Tibial nerve (tissue), 4 donors: ENCODE results near the gene DLD. TPM values are rescaled to one million over a fixed set of nuclear protein-coding genes. Genes with fewer than 3 reads are reported as not detected.
A peak's percentile ranks its signal among the peaks of the same experiment; 100 is the strongest.

Experiments
- DNase-seq, 2 donors: peaks; one replicate each; pipeline ENCODE4 v3.0.0-alpha.2; 2019; ENCODE audit warnings: low spot score in 2 of 2
- H3K27ac ChIP-seq, 4 donors: fragments of 200-600 bp; sonication (generic) in 3 of 4; one replicate each; pipeline ENCODE4 v1.5.1; 2017 to 2019; ENCODE audit warnings: mild to moderate bottlenecking in 1 of 4
- H3K27me3 ChIP-seq, 2 donors: fragments of 200-600 bp; sonication (generic) in 1 of 2; one replicate each; pipeline versions ENCODE4 v1.5.1 to v1.6.0; 2017 to 2019
- H3K36me3 ChIP-seq, 3 donors: fragments of 200-600 bp; sonication (generic); one replicate each; pipeline ENCODE4 v1.5.1; 2018 to 2019
- H3K4me1 ChIP-seq, 4 donors: fragments of 200-600 bp; sonication (generic) in 3 of 4; one replicate each; pipeline ENCODE4 v1.5.1; 2017 to 2019
- H3K4me3 ChIP-seq, 4 donors: fragments of 200-600 bp; sonication (generic) in 3 of 4; one replicate each; pipeline ENCODE4 v1.5.1; 2017 to 2019; ENCODE audit warnings: mild to moderate bottlenecking in 1 of 4, moderate library complexity in 1 of 4
- H3K9me3 ChIP-seq, 4 donors: fragments of 200-600 bp; sonication (generic) in 3 of 4; one replicate each; pipeline ENCODE4 v1.5.1; 2017 to 2019
- CTCF ChIP-seq, 5 experiments: fragments of 200-600 bp in 3 of 5; fragments of 450-650 bp in 2 of 5; sonication (generic) in 3 of 5; IDR thresholded peaks; one replicate each; pipeline ENCODE4 v1.5.1; 2016 to 2019; ENCODE audit warnings: antibody characterized with exemption in 5 of 5, mild to moderate bottlenecking in 3 of 5, moderate library complexity in 2 of 5
- EP300 ChIP-seq, 2 donors: sonication (generic); formaldehyde crosslinking; IDR thresholded peaks; one replicate each; pipeline ENCODE4 v1.6.1; 2017; ENCODE audit warnings: antibody characterized with exemption in 2 of 2, mild to moderate bottlenecking in 1 of 2
- POLR2A ChIP-seq, 2 donors: fragments of 450-650 bp; IDR thresholded peaks; one replicate each; pipeline ENCODE4 v1.6.1; 2017; ENCODE audit warnings: antibody characterized with exemption in 2 of 2, mild to moderate bottlenecking in 2 of 2, moderate library complexity in 2 of 2
- WGBS, 2 donors: methylation state at CpG; one replicate each; pipeline ENCODE4 v1.1.5; 2018; 5-methylcytosine and 5-hydroxymethylcytosine counted together
- total RNA-seq, 4 donors: library from RNA; depleted of rRNA; stranded (reverse); fragments of >200 nt; gene quantifications; one replicate each; pipeline ENCODE4 v1.1.0, GENCODE V29; 2016

Gene DLD
- total RNA-seq, 4 donors from 2014 or later = 43.5 to 67.3 (median 59.9) TPM

DNA sequence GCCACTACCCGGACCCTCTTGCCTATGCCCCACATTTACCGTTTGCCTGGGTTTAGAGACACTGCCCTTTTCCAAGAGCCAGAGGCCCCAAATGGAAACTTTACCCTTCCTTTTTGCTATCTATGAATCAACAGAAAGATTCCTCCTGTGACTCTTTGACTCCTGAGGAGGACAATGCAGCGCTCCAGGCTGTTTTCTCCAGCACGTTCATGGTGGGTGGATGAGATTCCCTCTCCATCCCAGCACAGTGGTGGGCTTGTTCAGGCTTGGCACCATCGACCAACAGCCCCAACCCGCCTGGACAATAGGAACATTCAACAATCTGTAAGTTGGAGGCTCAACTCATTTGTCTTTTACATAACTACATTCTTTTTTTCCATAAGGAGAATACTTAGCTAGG lies 55.9 kb downstream of the DLD start:
- TF ChIP-seq EP300 (IDR thresholded peaks at IDR 0.05) (peak in 1 of 2 donors; percentile 50), POLR2A (IDR thresholded peaks at IDR 0.05) (no peak)
- Histone ChIP-seq H3K36me3 (peaks cover 0 to 60% (median 5%) of the 10 kb centered on the region in 3 donors), H3K4me1 (peaks cover 0 to 68% (median 48%) of the 10 kb centered on the region in 4 donors), H3K27me3 (no peaks in the 10 kb centered on the region), H3K27ac (peak overlapping the region; percentile 38 to 91 (median 64)), H3K9me3 (no peaks in the 10 kb centered on the region), H3K4me3 (no peak overlapping the region)
- no peak for DNase-seq
- WGBS, 2 donors = 46 to 47% methylated on average over 6 of the region's 6 CpGs

- Histone ChIP-seq H3K4me3 (no peak overlapping the region), H3K27ac (peak overlapping the region; percentile 4 to 91 (median 68)), H3K36me3 (peaks cover 0 to 62% (median 6%) of the 10 kb centered on the region in 3 donors), H3K27me3 (no peaks in the 10 kb centered on the region), H3K4me1 (peaks cover 0 to 87% (median 54%) of the 10 kb centered on the region in 4 donors), H3K9me3 (no peaks in the 10 kb centered on the region)
- WGBS, 2 donors = 34% methylated on average over 7 of the region's 7 CpGs
- TF ChIP-seq POLR2A (IDR thresholded peaks at IDR 0.05) (no peak), EP300 (IDR thresholded peaks at IDR 0.05) (peak; percentile 41 to 57), CTCF (IDR thresholded peaks at IDR 0.05) (no peak)
- no peak for DNase-seq
Observed at GRCh38 chr7:107948645-107949442, 57.9 kb downstream of the DLD start.

DNA sequence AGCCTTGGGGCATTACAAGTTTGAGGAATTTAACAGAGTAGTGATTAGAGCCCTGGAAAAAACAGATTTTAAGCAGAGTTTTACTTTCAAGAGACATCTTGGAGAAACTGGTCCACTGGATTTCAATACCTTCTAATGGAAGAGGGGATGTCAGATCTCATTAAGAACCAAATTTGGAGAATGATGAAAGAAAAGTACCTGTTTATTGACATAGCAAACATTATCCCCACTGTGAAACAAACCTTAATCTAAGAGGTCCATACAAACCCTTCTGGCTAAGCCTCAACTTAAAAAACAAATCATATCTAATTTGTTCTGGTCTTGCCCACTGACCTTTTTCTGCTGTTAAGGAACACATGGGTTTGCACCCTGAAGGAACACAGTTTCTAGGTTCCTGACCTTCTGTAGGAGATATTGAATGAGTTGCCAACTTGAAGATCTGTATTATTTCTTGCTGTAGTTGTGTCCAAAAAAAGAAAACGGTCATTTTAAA lies 58.5 kb downstream of the DLD start:
- TF ChIP-seq EP300 (IDR thresholded peaks at IDR 0.05) (no peak), CTCF (IDR thresholded peaks at IDR 0.05) (no peak), POLR2A (IDR thresholded peaks at IDR 0.05) (no peak)
- no peaks in the 10 kb centered on the region for H3K9me3 ChIP-seq
- no peak for DNase-seq
- H3K27ac ChIP-seq = peak overlapping the region; percentile 4 to 91 (median 68)
- no peaks in the 10 kb centered on the region for H3K27me3 ChIP-seq
- 37 to 52% methylated on average over 1 of the region's 1 CpG for WGBS, 2 donors
- no peak overlapping the region for H3K4me3 ChIP-seq
- peaks cover 0 to 93% (median 54%) of the 10 kb centered on the region in 4 donors for H3K4me1 ChIP-seq
- H3K36me3 ChIP-seq = peaks cover 0 to 62% (median 6%) of the 10 kb centered on the region in 3 donors

GRCh38 chr7:107951172-107951787 lies 60.3 kb downstream of the DLD start:
- H3K27me3 ChIP-seq = no peaks in the 10 kb centered on the region
- no peak for DNase-seq
- H3K36me3 ChIP-seq = peaks cover 0 to 67% (median 6%) of the 10 kb centered on the region in 3 donors
- peaks cover 0 to 77% (median 43%) of the 10 kb centered on the region in 4 donors for H3K4me1 ChIP-seq
- 87 to 94% methylated on average over 14 of the region's 14 CpGs for WGBS, 2 donors
- H3K27ac ChIP-seq = peak overlapping the region in 2 of 4 donors; percentile 81 to 91
- TF ChIP-seq POLR2A (IDR thresholded peaks at IDR 0.05) (no peak), CTCF (IDR thresholded peaks at IDR 0.05) (no peak), EP300 (IDR thresholded peaks at IDR 0.05) (no peak)
- no peaks in the 10 kb centered on the region for H3K9me3 ChIP-seq
- H3K4me3 ChIP-seq = no peak overlapping the region

DNA sequence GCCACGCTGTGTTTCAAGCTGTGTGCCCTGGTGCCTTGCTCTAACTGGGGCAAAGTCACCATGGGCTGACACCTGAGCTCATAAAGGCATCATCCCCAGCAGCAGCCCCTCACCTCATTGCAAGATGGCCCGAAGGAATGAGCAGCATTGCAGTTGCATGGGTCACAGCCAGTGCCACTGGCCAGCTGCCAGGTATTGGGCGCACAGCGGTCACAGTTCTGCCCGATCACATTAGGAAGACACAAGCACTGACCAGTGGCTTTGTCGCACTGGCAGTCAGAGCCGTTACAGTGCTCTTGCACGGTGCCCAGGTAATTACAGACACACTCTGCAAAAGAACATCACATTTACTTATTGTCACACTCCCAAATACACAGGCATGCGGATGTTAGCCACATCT lies 60.9 kb downstream of the DLD start:
- Histone ChIP-seq H3K9me3 (no peaks in the 10 kb centered on the region), H3K36me3 (peaks cover 0 to 73% (median 6%) of the 10 kb centered on the region in 3 donors), H3K27me3 (no peaks in the 10 kb centered on the region), H3K27ac (peak overlapping the region in 2 of 4 donors; percentile 70 to 81), H3K4me1 (peaks cover 0 to 77% (median 42%) of the 10 kb centered on the region in 4 donors), H3K4me3 (no peak overlapping the region)
- no peak for DNase-seq
- 73 to 77% methylated on average over 8 to 9 of the region's 9 CpGs for WGBS, 2 donors
- TF ChIP-seq POLR2A (IDR thresholded peaks at IDR 0.05) = no peak
- TF ChIP-seq CTCF (IDR thresholded peaks at IDR 0.05) = no peak
- no peak for TF ChIP-seq EP300 (IDR thresholded peaks at IDR 0.05)
